H1 (cell line): ENCODE data around the gene CTIF.

ENCODE experiments used
- CHD2 ChIP-seq: IDR thresholded peaks from 2 replicates; pipeline ENCODE4 v1.6.1; 2012; ENCODE audit warnings: low read length, improper control_type of control experiment
- POLR2A ChIP-seq, 2 experiments: IDR thresholded peaks; 1 replicate in 1 of 2; 2 replicates in 1 of 2; pipeline ENCODE4 v1.6.1; 2011; ENCODE audit warnings: low read depth in 2 of 2, low read length in 2 of 2, mild to moderate bottlenecking in 2 of 2; ENCODE audit errors: control extremely low read depth in 1 of 2
- SP1 ChIP-seq: IDR thresholded peaks from 2 replicates; pipeline ENCODE4 v1.6.1; 2011; ENCODE audit warnings: low read depth, low read length
- TF ChIP-seq, protein P1 (sequence below), 3 experiments: IDR thresholded peaks; 1 replicate in 2 of 3; 2 replicates in 1 of 3; pipeline versions ENCODE4 v1.5.1 to v1.6.1; 2011; ENCODE audit warnings: low read length in 3 of 3, mild to moderate bottlenecking in 3 of 3, inconsistent platforms in 2 of 3, low read depth in 1 of 3, moderate library complexity in 1 of 3; ENCODE audit not compliant: insufficient read depth in 1 of 3; ENCODE audit errors: control extremely low read depth in 1 of 3
- TF ChIP-seq, protein P2 (sequence below): IDR thresholded peaks from 2 replicates; pipeline ENCODE4 v1.6.1; 2011; ENCODE audit warnings: low read depth, mild to moderate bottlenecking, low read length; ENCODE audit not compliant: insufficient read depth

DNA sequence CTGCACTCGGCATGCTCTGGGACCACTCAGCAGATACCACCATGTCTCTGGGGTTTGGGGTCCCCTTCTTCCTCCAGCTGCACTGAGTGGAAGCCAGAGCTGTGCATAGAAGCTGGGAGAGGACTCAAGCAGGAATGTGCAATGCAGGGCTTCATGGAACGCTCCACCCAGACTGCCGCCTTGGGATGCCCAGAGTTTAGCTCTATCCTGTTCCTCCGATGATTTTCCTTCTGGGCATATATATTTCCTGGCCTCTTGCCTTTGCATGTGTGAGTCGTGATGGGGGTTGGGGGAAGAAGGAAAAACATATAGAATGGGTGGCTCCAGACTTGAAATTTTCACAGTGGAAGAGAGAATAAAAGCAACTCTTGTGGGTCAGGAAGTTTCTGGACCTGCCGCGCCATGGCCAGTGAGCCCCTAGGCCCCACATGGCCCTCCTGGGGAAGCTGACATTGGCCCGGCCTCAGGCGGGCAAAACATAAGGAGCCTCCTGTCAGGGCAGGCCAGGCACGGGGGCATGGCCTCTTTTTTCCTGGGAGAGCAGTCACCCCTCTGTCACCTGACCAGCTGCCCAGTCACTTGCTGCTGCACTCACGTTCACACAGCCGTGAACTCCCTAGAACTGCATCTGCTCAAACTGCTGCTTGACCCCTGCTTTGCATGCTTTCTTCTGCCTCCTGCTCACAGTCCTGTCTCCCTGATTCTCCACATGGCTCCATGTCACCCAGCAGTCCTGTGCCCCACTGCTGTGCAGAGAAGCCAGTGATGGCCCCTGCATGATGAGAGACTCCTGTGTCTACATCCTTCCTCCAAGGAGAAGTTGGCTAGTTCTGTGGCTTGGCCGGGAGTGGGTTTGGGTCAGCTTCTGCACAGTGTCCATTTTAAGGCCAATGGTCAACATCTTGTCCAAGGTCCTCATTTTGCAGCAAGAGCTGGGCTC lies 197.8 kb downstream of the CTIF start:
- no peak for TF ChIP-seq POLR2A (IDR thresholded peaks at IDR 0.05; ENCODE audit: control extremely low read depth in 1 of 2, low read depth in 2 of 2, low read length in 2 of 2)
- TF ChIP-seq, protein P1, sequence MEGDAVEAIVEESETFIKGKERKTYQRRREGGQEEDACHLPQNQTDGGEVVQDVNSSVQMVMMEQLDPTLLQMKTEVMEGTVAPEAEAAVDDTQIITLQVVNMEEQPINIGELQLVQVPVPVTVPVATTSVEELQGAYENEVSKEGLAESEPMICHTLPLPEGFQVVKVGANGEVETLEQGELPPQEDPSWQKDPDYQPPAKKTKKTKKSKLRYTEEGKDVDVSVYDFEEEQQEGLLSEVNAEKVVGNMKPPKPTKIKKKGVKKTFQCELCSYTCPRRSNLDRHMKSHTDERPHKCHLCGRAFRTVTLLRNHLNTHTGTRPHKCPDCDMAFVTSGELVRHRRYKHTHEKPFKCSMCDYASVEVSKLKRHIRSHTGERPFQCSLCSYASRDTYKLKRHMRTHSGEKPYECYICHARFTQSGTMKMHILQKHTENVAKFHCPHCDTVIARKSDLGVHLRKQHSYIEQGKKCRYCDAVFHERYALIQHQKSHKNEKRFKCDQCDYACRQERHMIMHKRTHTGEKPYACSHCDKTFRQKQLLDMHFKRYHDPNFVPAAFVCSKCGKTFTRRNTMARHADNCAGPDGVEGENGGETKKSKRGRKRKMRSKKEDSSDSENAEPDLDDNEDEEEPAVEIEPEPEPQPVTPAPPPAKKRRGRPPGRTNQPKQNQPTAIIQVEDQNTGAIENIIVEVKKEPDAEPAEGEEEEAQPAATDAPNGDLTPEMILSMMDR (IDR thresholded peaks at IDR 0.05; ENCODE audit: control extremely low read depth in 1 of 3, insufficient read depth in 1 of 3, low read depth in 1 of 3, low read length in 3 of 3): no peak
- no peak for TF ChIP-seq SP1
- no peak for TF ChIP-seq CHD2
- TF ChIP-seq, protein P2, sequence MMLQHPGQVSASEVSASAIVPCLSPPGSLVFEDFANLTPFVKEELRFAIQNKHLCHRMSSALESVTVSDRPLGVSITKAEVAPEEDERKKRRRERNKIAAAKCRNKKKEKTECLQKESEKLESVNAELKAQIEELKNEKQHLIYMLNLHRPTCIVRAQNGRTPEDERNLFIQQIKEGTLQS: no peak
